ENCODE data around the gene AIPL1.

The AIPL1 gene

GRCh38 chr17:6460531-6461161, 25.7 kb upstream of the AIPL1 start:
- H3K27ac ChIP-seq, result no peak overlapping the region
- TF ChIP-seq ZFX (IDR thresholded peaks at IDR 0.05; ENCODE audit: borderline replicate concordance) (no peak), CTCF (IDR thresholded peaks at IDR 0.05) (no peak)

GRCh38 chr17:6458460-6458950, 23.6 kb upstream of the AIPL1 start:
- no peak for TF ChIP-seq CTCF (IDR thresholded peaks at IDR 0.05)
- TF ChIP-seq ZFX (IDR thresholded peaks at IDR 0.05; ENCODE audit: borderline replicate concordance), result no peak
- no peak overlapping the region for H3K27ac ChIP-seq

- no peak for TF ChIP-seq ZFX (IDR thresholded peaks at IDR 0.05; ENCODE audit: borderline replicate concordance)
- no peak for TF ChIP-seq CTCF (IDR thresholded peaks at IDR 0.05)
- H3K27ac ChIP-seq, result no peak overlapping the region
Measured at GRCh38 chr17:6457688-6458459, 23.0 kb upstream of the AIPL1 start.

- TF ChIP-seq ZFX (IDR thresholded peaks at IDR 0.05; ENCODE audit: borderline replicate concordance) (no peak), CTCF (IDR thresholded peaks at IDR 0.05) (no peak)
- no peak overlapping the region for H3K27ac ChIP-seq
Measured at GRCh38 chr17:6456914-6457687, 22.2 kb upstream of the AIPL1 start.

- H3K27ac ChIP-seq, result no peak overlapping the region
- no peak for TF ChIP-seq ZFX (IDR thresholded peaks at IDR 0.05; ENCODE audit: borderline replicate concordance)
- TF ChIP-seq CTCF (IDR thresholded peaks at IDR 0.05), result no peak
Measured at GRCh38 chr17:6456321-6456720, 21.4 kb upstream of the AIPL1 start.

- TF ChIP-seq CTCF (IDR thresholded peaks at IDR 0.05) (no peak), ZFX (IDR thresholded peaks at IDR 0.05; ENCODE audit: borderline replicate concordance) (no peak)
- no peak overlapping the region for H3K27ac ChIP-seq
Measured at GRCh38 chr17:6455321-6455705, 20.4 kb upstream of the AIPL1 start.

Data from 22Rv1 (cell line).